Measurements from ENCODE around the gene TMEM244.
"Not testable (repeated sequence)": the region's sequence is repeated elsewhere in the genome, so short reads cannot be mapped to it uniquely, and the experiment has no call there.

The TMEM244 gene

GRCh38 chr6:129860908-129861665 lies at the start of gene TMEM244:
Gene TMEM244 (minus strand): TSS chr6:129861315. CDS start chr6:129861188, 127 bp downstream.
- DNase-seq (ENCODE audit: low spot score) = peak; percentile 22

- peak; percentile 47 for DNase-seq (ENCODE audit: low spot score)
These were observed 47.7 kb upstream of the TMEM244 start for GRCh38 chr6:129908858-129909257.

GRCh38 chr6:129908356-129908755 lies 47.2 kb upstream of the TMEM244 start:
- no peak for DNase-seq (ENCODE audit: low spot score)

GRCh38 chr6:129906515-129907077 lies 45.5 kb upstream of the TMEM244 start:
- DNase-seq (ENCODE audit: low spot score) = peak; percentile 26

- DNase-seq (ENCODE audit: low spot score) = no peak
These were observed 42.0 kb upstream of the TMEM244 start for GRCh38 chr6:129903082-129903481.

- DNase-seq (ENCODE audit: low spot score) = no peak
These were observed 41.6 kb upstream of the TMEM244 start for GRCh38 chr6:129902681-129903080.

- DNase-seq (ENCODE audit: low spot score) = no peak
These were observed 40.8 kb upstream of the TMEM244 start for GRCh38 chr6:129901910-129902309.

- no peak for DNase-seq (ENCODE audit: low spot score)
These were observed 34.6 kb upstream of the TMEM244 start for GRCh38 chr6:129895692-129896091.

GRCh38 chr6:129894921-129895320 lies 33.8 kb upstream of the TMEM244 start:
- no peak for DNase-seq (ENCODE audit: low spot score)

- no peak for DNase-seq (ENCODE audit: low spot score)
These were observed 32.5 kb upstream of the TMEM244 start for GRCh38 chr6:129893640-129894039.

- no peak for DNase-seq (ENCODE audit: low spot score)
These were observed 29.6 kb upstream of the TMEM244 start for GRCh38 chr6:129890701-129891100.

GRCh38 chr6:129890164-129890563 lies 29.0 kb upstream of the TMEM244 start:
- no peak for DNase-seq (ENCODE audit: low spot score)

- no peak for DNase-seq (ENCODE audit: low spot score)
These were observed 28.5 kb upstream of the TMEM244 start for GRCh38 chr6:129889580-129889979.

GRCh38 chr6:129886401-129887155 lies 25.5 kb upstream of the TMEM244 start:
- DNase-seq (ENCODE audit: low spot score) = no peak

- DNase-seq (ENCODE audit: low spot score) = no peak
These were observed 23.1 kb upstream of the TMEM244 start for GRCh38 chr6:129884211-129884610.

- no peak for DNase-seq (ENCODE audit: low spot score)
These were observed 21.5 kb upstream of the TMEM244 start for GRCh38 chr6:129882510-129883023.

- DNase-seq (ENCODE audit: low spot score) = not testable (repeated sequence)
These were observed 16.8 kb upstream of the TMEM244 start for GRCh38 chr6:129877894-129878293.

- no peak for DNase-seq (ENCODE audit: low spot score)
These were observed 14.8 kb upstream of the TMEM244 start for GRCh38 chr6:129875610-129876520.

- no peak for DNase-seq (ENCODE audit: low spot score)
These were observed 13.7 kb upstream of the TMEM244 start for GRCh38 chr6:129874837-129875236.

- DNase-seq (ENCODE audit: low spot score) = no peak
These were observed 11.5 kb upstream of the TMEM244 start for GRCh38 chr6:129872586-129872985.

GRCh38 chr6:129871221-129871620 lies 10.1 kb upstream of the TMEM244 start:
- no peak for DNase-seq (ENCODE audit: low spot score)

GRCh38 chr6:129867403-129867802 lies 6.3 kb upstream of the TMEM244 start:
- no peak for DNase-seq (ENCODE audit: low spot score)
